NCI-H2107 (cell line): ENCODE measurements around the gene TTR.

Source experiments
- DNase-seq: peaks from one replicate; lab custom pipeline; 2025; lab: John Stamatoyannopoulos, UW

The TTR gene

DNA sequence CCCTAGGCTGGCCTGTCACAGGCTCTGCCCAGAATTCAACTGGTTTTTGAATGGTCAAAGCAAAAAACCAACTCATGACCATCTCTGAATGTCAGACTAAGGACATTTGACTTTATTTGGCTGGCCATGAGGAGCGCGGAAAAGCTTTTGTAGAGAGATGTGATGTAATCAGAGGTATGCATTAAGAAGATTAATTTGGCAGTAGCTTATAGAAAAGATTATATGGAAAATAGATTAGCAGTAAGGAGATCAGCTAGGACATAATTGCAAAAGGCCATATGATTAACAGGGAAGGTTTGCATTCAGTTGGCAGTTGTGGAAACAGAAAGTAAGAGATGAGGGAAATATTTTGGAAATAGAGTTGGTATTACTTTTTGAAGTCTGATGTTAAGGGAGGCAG, 12.3 kb upstream of the TTR start:
- DNase-seq = no peak

DNA sequence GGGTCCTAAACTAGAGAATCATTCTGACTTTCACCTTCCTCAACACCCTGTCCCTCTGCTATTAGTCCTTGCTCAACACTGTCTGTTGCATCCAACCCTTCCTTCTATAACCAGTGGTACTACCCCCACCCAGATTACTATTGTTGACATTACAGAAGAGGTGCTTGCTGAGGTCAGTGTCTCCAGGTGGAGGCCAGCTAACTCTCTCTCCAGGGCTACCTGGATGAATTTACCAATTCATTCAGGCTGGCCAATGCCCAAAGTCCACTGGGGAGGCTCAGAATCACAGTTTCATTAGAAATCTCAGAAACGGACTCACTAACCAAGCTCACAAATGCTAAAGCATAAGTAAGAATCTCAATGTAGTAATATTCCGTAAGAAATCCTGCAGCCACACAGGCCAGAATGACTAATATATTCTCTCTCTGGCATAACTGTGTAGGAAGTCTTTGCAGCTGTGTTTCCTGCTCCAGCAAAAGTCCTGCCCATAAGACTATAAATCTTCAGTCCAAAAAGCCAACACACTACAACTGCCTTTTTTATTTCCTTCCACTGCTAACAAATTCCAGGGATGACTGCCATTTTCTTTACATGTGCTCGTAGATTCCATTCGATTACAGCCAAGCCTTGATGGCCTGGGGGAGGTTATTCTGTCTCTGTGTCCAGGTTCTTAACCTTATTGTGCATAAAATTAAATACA, 10.0 kb upstream of the TTR start:
- DNase-seq = no peak

DNA sequence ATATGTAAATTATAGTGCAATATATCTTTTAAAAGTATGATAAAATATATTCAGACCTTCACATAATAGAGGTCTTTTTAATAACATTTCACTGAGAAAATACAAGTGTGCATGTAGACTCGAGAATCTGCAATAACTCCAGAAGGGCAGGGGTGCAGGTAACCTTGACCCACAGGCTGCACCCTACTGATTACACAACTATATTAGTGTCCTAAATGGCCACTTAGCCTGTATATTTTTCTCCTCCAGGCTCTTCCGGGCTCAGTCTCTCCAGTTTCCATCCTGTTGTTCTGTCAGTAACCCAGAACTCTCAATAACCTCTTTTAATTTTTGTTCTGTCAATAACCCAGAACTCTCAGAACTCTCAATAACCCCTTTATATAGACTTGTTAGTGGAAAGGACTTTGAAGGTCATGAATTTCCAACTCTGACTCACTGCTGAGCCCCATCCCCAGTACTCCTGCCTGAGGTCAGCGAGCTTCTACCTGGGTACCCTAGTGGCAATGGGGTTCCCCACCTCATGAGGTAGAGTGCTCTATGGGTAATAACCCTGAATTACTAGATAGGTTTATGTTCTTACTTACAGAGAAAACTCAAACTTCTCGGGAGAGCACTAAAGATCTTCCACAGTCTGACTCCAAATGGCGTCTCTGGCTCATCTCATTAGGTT, 8.4 kb upstream of the TTR start:
- no peak for DNase-seq

DNA sequence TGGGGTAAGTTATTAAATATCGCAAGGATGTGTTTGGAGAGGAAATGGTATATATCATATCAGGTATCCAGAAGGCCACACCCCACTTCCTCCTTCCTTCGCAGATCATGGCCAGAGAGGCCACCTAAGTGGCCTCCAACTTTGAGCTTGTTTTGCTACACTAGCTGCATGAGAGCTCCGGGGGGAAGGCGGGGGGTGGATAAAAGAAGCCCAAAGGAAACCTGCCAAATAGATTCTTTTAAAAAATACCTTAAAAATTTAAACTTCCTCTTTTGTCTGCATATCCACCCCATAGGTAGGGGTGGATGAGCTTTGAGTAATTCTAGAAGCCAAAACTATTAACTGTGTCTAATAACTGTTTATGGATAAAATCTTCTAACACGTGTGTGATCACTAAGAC, 5.7 kb upstream of the TTR start:
- DNase-seq = no peak

DNA sequence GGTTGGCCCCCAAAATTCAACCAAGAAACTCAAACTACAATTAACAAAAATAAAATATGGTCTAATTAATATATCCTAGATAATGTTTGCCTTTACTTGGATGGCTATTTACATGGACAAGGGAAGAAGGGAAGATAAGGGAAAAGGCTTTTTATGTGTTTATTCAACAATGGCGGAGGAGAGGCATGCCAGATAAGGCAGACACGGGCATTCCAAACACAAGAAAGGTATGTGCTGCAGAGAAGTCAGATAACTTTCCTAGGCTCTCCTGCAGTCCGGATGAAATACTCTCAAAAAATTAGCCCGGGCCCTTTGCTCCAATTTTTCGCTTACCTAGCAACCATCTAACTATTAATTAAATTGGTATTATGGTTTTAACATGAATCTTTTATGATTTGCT, 5.1 kb upstream of the TTR start:
- DNase-seq = no peak

DNA sequence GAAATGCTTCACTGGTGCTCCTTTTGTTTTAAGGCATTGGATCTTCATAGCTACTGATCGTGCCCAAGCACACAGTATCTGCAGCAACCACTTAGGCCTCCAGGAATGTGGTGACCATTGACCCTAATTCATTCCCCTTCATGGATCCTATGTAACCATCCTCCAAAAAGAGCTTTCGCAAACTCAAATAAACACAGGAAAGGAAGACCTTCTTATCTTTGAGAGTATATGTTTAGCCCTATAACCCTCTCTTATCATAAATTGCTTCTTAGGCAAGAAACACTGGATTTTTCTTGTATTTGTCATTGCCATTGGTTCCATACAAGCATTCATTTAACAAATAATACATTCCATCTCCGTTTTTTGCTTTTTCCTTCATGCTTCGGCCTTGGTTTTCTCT, 4.1 kb upstream of the TTR start:
- no peak for DNase-seq

DNA sequence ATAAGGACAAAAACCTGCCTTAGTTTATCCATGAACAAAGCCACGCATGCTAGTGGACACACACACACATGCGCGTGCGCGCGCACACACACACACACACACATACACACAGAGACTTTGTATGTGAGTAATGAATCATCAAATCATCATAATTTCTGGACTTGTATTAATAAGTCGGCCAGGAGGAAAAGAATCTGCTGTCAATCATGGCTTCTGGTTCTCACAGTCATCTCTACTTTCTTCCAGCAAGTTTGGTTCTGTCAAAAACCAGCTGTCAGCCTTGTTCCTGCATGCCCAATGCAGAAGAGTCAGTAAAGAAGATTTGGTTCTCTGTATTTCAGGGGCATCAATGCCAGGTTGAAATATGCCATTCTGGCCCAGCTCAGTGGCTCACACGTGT, 1.1 kb upstream of the TTR start:
- no peak for DNase-seq

DNA sequence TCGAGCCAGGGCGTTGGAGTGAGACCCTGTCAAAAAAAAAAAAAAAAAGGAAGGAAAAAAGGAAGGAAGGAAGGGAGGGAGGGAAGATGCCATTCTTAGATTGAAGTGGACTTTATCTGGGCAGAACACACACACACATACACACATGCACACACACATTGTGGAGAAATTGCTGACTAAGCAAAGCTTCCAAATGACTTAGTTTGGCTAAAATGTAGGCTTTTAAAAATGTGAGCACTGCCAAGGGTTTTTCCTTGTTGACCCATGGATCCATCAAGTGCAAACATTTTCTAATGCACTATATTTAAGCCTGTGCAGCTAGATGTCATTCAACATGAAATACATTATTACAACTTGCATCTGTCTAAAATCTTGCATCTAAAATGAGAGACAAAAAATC, 564 bp upstream of the TTR start:
- no peak for DNase-seq

DNA sequence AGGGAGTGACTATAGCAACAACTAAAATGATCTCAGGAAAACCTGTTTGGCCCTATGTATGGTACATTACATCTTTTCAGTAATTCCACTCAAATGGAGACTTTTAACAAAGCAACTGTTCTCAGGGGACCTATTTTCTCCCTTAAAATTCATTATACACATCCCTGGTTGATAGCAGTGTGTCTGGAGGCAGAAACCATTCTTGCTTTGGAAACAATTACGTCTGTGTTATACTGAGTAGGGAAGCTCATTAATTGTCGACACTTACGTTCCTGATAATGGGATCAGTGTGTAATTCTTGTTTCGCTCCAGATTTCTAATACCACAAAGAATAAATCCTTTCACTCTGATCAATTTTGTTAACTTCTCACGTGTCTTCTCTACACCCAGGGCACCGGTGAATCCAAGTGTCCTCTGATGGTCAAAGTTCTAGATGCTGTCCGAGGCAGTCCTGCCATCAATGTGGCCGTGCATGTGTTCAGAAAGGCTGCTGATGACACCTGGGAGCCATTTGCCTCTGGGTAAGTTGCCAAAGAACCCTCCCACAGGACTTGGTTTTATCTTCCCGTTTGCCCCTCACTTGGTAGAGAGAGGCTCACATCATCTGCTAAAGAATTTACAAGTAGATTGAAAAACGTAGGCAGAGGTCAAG, 955 bp downstream of the TTR start:
- no peak for DNase-seq

DNA sequence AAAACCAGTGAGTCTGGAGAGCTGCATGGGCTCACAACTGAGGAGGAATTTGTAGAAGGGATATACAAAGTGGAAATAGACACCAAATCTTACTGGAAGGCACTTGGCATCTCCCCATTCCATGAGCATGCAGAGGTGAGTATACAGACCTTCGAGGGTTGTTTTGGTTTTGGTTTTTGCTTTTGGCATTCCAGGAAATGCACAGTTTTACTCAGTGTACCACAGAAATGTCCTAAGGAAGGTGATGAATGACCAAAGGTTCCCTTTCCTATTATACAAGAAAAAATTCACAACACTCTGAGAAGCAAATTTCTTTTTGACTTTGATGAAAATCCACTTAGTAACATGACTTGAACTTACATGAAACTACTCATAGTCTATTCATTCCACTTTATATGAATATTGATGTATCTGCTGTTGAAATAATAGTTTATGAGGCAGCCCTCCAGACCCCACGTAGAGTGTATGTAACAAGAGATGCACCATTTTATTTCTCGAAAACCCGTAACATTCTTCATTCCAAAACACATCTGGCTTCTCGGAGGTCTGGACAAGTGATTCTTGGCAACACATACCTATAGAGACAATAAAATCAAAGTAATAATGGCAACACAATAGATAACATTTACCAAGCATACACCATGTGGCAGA, 3.6 kb downstream of the TTR start:
- no peak for DNase-seq

DNA sequence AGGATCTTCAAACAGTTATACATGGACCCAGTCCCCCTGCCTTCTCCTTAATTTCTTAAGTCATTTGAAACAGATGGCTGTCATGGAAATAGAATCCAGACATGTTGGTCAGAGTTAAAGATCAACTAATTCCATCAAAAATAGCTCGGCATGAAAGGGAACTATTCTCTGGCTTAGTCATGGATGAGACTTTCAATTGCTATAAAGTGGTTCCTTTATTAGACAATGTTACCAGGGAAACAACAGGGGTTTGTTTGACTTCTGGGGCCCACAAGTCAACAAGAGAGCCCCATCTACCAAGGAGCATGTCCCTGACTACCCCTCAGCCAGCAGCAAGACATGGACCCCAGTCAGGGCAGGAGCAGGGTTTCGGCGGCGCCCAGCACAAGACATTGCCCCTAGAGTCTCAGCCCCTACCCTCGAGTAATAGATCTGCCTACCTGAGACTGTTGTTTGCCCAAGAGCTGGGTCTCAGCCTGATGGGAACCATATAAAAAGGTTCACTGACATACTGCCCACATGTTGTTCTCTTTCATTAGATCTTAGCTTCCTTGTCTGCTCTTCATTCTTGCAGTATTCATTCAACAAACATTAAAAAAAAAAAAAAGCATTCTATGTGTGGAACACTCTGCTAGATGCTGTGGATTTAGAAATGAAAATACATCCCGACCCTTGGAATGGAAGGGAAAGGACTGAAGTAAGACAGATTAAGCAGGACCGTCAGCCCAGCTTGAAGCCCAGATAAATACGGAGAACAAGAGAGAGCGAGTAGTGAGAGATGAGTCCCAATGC, 4.6 kb downstream of the TTR start:
- no peak for DNase-seq

DNA sequence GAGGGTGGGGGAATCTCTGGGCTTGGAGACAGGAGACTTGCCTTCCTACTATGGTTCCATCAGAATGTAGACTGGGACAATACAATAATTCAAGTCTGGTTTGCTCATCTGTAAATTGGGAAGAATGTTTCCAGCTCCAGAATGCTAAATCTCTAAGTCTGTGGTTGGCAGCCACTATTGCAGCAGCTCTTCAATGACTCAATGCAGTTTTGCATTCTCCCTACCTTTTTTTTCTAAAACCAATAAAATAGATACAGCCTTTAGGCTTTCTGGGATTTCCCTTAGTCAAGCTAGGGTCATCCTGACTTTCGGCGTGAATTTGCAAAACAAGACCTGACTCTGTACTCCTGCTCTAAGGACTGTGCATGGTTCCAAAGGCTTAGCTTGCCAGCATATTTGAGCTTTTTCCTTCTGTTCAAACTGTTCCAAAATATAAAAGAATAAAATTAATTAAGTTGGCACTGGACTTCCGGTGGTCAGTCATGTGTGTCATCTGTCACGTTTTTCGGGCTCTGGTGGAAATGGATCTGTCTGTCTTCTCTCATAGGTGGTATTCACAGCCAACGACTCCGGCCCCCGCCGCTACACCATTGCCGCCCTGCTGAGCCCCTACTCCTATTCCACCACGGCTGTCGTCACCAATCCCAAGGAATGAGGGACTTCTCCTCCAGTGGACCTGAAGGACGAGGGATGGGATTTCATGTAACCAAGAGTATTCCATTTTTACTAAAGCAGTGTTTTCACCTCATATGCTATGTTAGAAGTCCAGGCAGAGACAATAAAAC, 6.5 kb downstream of the TTR start:
- DNase-seq = no peak

DNA sequence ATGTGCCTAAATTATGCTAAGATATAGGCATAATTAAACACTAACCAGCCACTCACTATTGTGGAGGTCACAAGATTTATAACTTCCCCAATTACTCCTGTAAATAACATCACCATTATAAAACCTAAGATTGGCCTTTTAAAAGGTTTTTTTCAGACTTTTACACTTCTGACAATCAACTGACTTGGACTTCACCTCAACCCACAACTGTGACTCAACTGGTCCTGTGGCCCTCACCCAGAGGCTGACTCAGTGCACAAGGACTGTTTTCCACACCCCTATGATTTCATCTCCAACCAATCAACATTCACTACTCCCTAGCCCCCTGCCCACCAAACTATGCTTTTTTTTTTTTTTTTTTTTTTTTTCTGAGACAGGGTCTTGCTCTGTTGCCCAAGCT, 11.6 kb downstream of the TTR start:
- DNase-seq = no peak

DNA sequence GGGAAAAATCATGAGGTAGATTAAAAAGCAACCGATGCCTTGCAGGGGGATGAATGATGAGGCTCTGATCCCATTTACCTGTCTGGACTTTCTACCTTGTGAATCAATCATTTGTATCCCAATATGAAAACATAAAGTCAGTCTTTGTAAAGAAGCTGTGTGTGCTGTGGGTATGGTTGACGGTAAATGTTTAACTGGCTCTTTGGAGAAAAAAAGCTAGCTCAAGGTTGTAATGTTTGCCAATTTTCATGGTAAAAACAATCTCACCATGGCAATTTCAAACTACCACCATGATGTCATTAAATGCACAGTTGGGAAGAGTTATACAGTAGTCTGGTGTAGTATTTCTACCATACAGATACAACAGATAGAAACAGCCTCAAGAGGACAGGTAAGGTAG, 14.6 kb downstream of the TTR start:
- no peak for DNase-seq

DNA sequence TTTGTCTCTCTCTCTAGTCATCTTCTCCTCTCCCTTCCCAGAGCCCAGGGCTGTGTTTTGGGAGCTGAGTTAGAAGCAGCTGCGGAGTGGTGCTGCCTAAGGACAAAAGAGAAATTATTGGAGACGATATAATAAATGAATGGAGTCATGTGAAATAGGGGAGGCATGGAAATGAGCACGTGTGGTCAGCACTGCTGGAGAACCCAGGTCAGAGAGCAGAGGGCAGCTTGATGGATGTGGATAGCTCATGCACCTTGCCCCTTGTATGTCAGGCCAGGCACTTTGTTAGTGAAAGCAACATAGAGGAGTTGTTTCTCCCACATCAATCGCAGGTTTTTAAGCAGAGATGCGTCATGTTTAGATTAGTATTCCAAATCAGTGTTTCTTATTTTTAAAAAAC, 15.7 kb downstream of the TTR start:
- DNase-seq = no peak

DNA sequence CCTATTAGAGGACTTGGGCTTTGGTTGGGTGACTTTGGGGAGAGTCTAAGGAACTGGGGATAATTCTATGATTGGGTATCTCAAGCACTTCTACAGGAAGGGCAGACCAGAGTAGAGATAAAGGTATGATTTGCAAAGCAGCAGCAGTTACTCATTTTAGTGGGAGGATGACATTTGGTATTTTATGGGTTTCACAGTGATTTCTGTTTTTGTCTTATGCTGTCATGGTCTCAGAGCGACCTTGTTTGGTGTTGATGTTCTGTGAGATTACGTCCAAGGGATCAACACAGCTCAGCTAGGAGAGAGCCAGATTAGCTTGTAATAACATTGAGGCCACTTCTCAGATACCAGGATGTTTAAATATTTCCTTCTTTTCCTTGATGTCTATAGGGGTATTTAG, 18.2 kb downstream of the TTR start:
- no peak for DNase-seq

DNA sequence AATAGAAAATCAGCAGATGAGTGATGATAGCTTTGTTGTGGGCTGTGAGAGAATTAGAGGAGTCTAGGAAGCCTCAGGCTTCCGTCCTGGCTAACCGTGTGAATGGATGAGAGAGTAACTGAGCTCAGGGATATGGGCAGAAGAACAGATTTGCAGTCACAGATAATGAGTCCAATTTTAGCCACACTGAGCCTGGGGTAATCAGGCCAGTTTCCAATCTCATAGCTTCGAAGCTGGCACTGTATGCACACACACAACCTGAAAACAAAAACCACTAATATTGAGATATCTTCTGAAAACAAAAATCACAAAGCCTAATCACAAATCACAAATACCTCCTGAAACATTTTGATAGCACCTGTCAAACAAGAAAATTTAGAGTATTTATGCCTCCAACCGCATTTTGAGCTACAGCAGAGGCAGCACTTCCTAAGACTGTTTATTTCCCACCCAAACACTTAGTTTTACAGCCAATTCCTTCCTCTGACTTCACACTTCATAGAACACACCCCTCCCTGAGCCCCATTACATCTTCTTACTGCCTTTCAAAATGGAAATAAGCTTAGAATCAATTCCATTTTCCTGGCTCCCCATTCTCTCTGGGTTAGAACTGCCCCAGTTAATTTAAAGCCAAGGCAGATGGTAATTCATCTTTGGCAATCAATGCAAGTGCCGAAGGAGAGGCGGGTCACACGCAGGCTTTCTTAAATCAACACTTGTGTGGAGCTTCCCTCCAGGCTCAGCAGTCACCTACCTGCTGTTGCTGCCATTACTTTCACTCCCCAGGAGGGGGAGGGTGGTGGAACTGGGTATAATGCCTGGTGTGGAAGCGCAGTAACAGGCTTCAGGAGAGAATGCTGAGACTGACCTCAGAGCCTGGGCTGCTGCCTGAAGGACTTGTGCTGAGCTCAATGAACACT, 18.9 kb downstream of the TTR start:
- no peak for DNase-seq

DNA sequence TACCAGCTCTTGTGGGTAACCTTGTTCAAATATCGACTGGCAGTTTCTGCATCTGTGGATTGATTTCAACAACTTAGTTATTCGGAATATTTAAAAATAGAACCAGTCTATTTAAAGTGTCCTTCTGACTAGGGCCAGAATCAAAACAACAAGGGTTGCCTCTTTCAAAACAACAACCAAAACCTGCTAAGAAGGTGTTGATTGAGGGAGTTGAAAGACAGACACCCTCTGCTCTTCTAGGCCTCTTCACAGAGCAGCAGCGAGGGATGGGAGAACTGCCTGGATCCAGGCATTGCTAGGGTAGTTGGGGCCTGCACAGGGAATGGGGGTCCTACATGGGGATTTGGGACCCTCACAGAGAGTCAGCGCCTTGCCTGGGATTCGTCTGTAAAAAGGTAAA, 19.8 kb downstream of the TTR start:
- DNase-seq = no peak

DNA sequence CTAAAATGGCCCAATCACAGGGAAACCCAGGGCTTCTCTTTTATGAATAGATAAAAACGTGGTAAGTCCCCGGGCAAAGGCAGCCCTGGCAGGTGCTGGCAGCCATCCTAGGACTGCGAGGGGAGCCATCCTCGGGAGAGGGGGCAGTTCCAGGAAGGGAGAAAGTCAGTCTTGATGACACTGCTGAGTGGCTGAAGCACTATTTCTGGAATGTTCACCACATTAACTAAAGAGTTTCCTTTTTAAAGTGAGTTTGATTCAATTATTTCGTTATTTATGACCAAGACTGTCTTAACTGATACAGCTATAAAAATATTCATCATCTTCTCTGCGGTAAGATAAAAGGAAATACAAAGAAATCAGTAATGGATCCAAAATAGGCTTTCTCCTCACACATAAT, 20.4 kb downstream of the TTR start:
- DNase-seq = no peak

DNA sequence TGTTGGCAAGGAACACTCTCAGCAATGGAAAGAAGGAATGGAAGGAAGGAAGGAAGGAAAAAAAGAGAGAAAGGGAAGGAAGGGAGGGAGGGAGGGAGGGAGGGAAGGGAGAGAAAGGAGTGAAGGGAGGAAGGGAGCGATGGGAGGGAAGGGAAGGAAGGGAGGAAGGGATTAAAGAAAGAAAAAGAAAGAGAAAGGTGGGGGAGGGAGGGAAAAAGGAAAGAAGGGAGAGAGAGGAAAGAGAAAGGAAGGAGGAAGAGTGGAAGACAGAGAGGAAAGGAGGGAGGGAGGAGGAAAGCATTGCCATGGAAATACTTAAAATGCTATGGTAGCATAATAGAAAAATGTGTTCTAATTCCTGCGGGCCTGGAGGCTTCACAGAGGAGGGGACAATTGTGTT, 22.4 kb downstream of the TTR start:
- DNase-seq = no peak
